ENCODE data around the gene KREMEN1.

- TF ChIP-seq REST (IDR thresholded peaks at IDR 0.05) = no peak
- no peak for TF ChIP-seq JUND (IDR thresholded peaks at IDR 0.05)
- no peak for TF ChIP-seq MAX (IDR thresholded peaks at IDR 0.05)
- TF ChIP-seq CTCF (IDR thresholded peaks at IDR 0.05; ENCODE audit: low read depth, low read length, missing input control) = no peak
- TF ChIP-seq RXRA (IDR thresholded peaks at IDR 0.05) = no peak
- no peak for TF ChIP-seq SP1 (IDR thresholded peaks at IDR 0.05)
- no peak for TF ChIP-seq GABPA (IDR thresholded peaks at IDR 0.05 in 1 of 2, conservative IDR thresholded peaks at IDR 0.05 in 1 of 2)
Measured at GRCh38 chr22:29212743-29213142, 139.9 kb downstream of the KREMEN1 start.

Data from liver (tissue), 3 donors.